Tibial nerve (tissue), 4 donors: ENCODE results near the gene RFX7.

ENCODE experiments used
- CTCF ChIP-seq, 5 experiments: fragments of 200-600 bp in 3 of 5; fragments of 450-650 bp in 2 of 5; sonication (generic) in 3 of 5; IDR thresholded peaks; one replicate each; pipeline ENCODE4 v1.5.1; 2016 to 2019; ENCODE audit warnings: antibody characterized with exemption in 5 of 5, mild to moderate bottlenecking in 3 of 5, moderate library complexity in 2 of 5
- EP300 ChIP-seq, 2 donors: sonication (generic); formaldehyde crosslinking; IDR thresholded peaks; one replicate each; pipeline ENCODE4 v1.6.1; 2017; ENCODE audit warnings: antibody characterized with exemption in 2 of 2, mild to moderate bottlenecking in 1 of 2

DNA sequence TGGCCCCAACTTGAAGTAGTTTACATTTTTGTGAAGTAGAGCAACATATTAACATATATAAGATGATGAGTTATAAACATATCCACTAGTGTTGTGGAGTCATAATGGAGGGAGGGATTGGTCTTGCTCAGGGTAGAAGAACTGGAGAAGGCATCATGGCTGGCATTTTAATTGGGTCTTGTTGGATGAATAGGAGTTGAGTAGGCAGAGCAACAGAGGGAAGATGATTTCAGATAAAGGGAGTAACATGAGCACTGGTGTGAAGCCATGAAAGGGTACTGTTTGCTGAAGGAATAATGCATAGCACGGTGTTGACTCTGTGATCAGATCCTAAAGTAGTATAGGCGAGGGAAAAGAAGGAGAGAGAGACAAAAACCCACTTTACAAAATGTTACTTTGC, 3.6 kb upstream of the RFX7 start:
- TF ChIP-seq EP300 (IDR thresholded peaks at IDR 0.05) (no peak), CTCF (IDR thresholded peaks at IDR 0.05) (no peak)
